HG03558 (cell line): ENCODE measurements around the gene LRRTM1.

Experiments
- ATAC-seq: cut with Tn5 transposase; IDR thresholded peaks from one replicate; pipeline ENCODE4 v1.9.1; 2021; ENCODE audit warnings: moderate number of reproducible peaks; ENCODE audit not compliant: unreplicated experiment; ENCODE audit errors: extremely low read depth

LRRTM1 gene

GRCh38 chr2:80303909-80304837, at the start of gene LRRTM1:
Gene LRRTM1 (minus strand): TSS chr2:80304752. CDS start chr2:80303819, 933 bp downstream.
- no peak for ATAC-seq

GRCh38 chr2:80351231-80351630, 46.7 kb upstream of the LRRTM1 start:
- ATAC-seq: no peak

- no peak for ATAC-seq
These were observed 44.4 kb upstream of the LRRTM1 start for GRCh38 chr2:80348953-80349352.

GRCh38 chr2:80348078-80348477, 43.5 kb upstream of the LRRTM1 start:
- no peak for ATAC-seq

GRCh38 chr2:80340022-80340421, 35.5 kb upstream of the LRRTM1 start:
- no peak for ATAC-seq

GRCh38 chr2:80338794-80339193, 34.2 kb upstream of the LRRTM1 start:
- ATAC-seq: no peak

GRCh38 chr2:80335411-80335810, 30.9 kb upstream of the LRRTM1 start:
- ATAC-seq: no peak

- ATAC-seq: no peak
These were observed 29.3 kb upstream of the LRRTM1 start for GRCh38 chr2:80333886-80334285.

GRCh38 chr2:80330527-80331450, 26.2 kb upstream of the LRRTM1 start:
- ATAC-seq: no peak

GRCh38 chr2:80329491-80329890, 24.9 kb upstream of the LRRTM1 start:
- ATAC-seq: no peak

- ATAC-seq: no peak
These were observed 23.6 kb upstream of the LRRTM1 start for GRCh38 chr2:80328159-80328571.

- no peak for ATAC-seq
These were observed 22.3 kb upstream of the LRRTM1 start for GRCh38 chr2:80326861-80327260.

GRCh38 chr2:80326214-80326613, 21.7 kb upstream of the LRRTM1 start:
- ATAC-seq: no peak

- ATAC-seq: no peak
These were observed 20.0 kb upstream of the LRRTM1 start for GRCh38 chr2:80324525-80324924.

- no peak for ATAC-seq
These were observed 19.1 kb upstream of the LRRTM1 start for GRCh38 chr2:80323610-80324009.

- ATAC-seq: no peak
These were observed 18.4 kb upstream of the LRRTM1 start for GRCh38 chr2:80322958-80323357.

- ATAC-seq: no peak
These were observed 17.9 kb upstream of the LRRTM1 start for GRCh38 chr2:80322311-80322920.

GRCh38 chr2:80312282-80312839, 7.8 kb upstream of the LRRTM1 start:
- no peak for ATAC-seq

GRCh38 chr2:80311304-80311703, 6.8 kb upstream of the LRRTM1 start:
- ATAC-seq: no peak
